Stimulated activated memory B cell treated with anti-CD40 and anti-IgM and Interleukin-4, amounts not matched to agents 10 μg/mL and 1 μg/mL and 100 μg/mL, for 72 hours (primary cell): ENCODE measurements around the gene CRKL.

ENCODE experiments used
- ATAC-seq: fragments of 150-1000 bp; cut with Tn5 transposase; 2 replicates; pipeline ENCODE4 v1.10.0; 2021
- H3K27ac Mint-ChIP-seq: one replicate; pipeline ENCODE4 v1.8.0; 2022; ENCODE audit warnings: mild to moderate bottlenecking, mixed read lengths
- H3K27me3 Mint-ChIP-seq: one replicate; pipeline ENCODE4 v1.8.0; 2022; ENCODE audit warnings: mixed read lengths
- H3K36me3 Mint-ChIP-seq: one replicate; pipeline ENCODE4 v1.8.0; 2022; ENCODE audit warnings: mixed read lengths
- H3K4me1 Mint-ChIP-seq: one replicate; pipeline ENCODE4 v1.8.0; 2022; ENCODE audit warnings: mixed read lengths
- H3K4me3 Mint-ChIP-seq: one replicate; pipeline ENCODE4 v1.8.0; 2022; ENCODE audit warnings: mild to moderate bottlenecking, moderate library complexity, mixed read lengths
- H3K9me3 Mint-ChIP-seq: one replicate; pipeline ENCODE4 v1.8.0; 2022; ENCODE audit warnings: mixed read lengths

CRKL gene

GRCh38 chr22:20916916-20917810 is at the start of gene CRKL:
TSS of gene CRKL (plus strand) at chr22:20917407. CDS start at chr22:20917935, 528 bp downstream.
- peaks cover 55% of the 10 kb centered on the region for H3K4me1 Mint-ChIP-seq
- no peaks in the 10 kb centered on the region for H3K9me3 Mint-ChIP-seq
- peak within 1 kb of the TSS; percentile 77 for H3K27ac Mint-ChIP-seq
- H3K27me3 Mint-ChIP-seq = no peaks in the 10 kb centered on the region
- peak within 1 kb of the TSS; percentile 94 for H3K4me3 Mint-ChIP-seq
- ATAC-seq = peak; percentile 100
- H3K36me3 Mint-ChIP-seq = peaks cover 12% of the 10 kb centered on the region

- Mint-ChIP-seq H3K27me3 (no peaks in the 10 kb centered on the region), H3K36me3 (peaks cover 20% of the 10 kb centered on the region), H3K27ac (no peak overlapping the region), H3K4me1 (peaks cover 11% of the 10 kb centered on the region), H3K4me3 (no peak overlapping the region), H3K9me3 (no peaks in the 10 kb centered on the region)
- no peak for ATAC-seq
Measured at GRCh38 chr22:20868025-20868962, 48.9 kb upstream of the CRKL start.

- ATAC-seq = no peak
- no peak overlapping the region for H3K27ac Mint-ChIP-seq
- peaks cover 16% of the 10 kb centered on the region for H3K36me3 Mint-ChIP-seq
- no peaks in the 10 kb centered on the region for H3K9me3 Mint-ChIP-seq
- no peak overlapping the region for H3K4me3 Mint-ChIP-seq
- H3K27me3 Mint-ChIP-seq = no peaks in the 10 kb centered on the region
- H3K4me1 Mint-ChIP-seq = peaks cover 6% of the 10 kb centered on the region
Measured at GRCh38 chr22:20869234-20869633, 48.0 kb upstream of the CRKL start.

- peaks cover 28% of the 10 kb centered on the region for H3K36me3 Mint-ChIP-seq
- no peaks in the 10 kb centered on the region for H3K4me1 Mint-ChIP-seq
- ATAC-seq = no peak
- H3K4me3 Mint-ChIP-seq = no peak overlapping the region
- no peaks in the 10 kb centered on the region for H3K27me3 Mint-ChIP-seq
- no peaks in the 10 kb centered on the region for H3K9me3 Mint-ChIP-seq
- H3K27ac Mint-ChIP-seq = no peak overlapping the region
Measured at GRCh38 chr22:20873214-20873613, 44.0 kb upstream of the CRKL start.

- H3K9me3 Mint-ChIP-seq = no peaks in the 10 kb centered on the region
- no peaks in the 10 kb centered on the region for H3K4me1 Mint-ChIP-seq
- no peak overlapping the region for H3K27ac Mint-ChIP-seq
- H3K27me3 Mint-ChIP-seq = no peaks in the 10 kb centered on the region
- peaks cover 29% of the 10 kb centered on the region for H3K36me3 Mint-ChIP-seq
- no peak for ATAC-seq
- H3K4me3 Mint-ChIP-seq = no peak overlapping the region
Measured at GRCh38 chr22:20875296-20875695, 41.9 kb upstream of the CRKL start.

GRCh38 chr22:20877715-20878114 is 39.5 kb upstream of the CRKL start:
- Mint-ChIP-seq H3K36me3 (peaks cover 40% of the 10 kb centered on the region), H3K4me1 (no peaks in the 10 kb centered on the region), H3K27ac (no peak overlapping the region), H3K27me3 (no peaks in the 10 kb centered on the region), H3K9me3 (no peaks in the 10 kb centered on the region), H3K4me3 (no peak overlapping the region)
- no peak for ATAC-seq

GRCh38 chr22:20881231-20881630 is 36.0 kb upstream of the CRKL start:
- no peak for ATAC-seq
- Mint-ChIP-seq H3K27ac (no peak overlapping the region), H3K36me3 (peaks cover 48% of the 10 kb centered on the region), H3K27me3 (no peaks in the 10 kb centered on the region), H3K4me3 (no peak overlapping the region), H3K4me1 (no peaks in the 10 kb centered on the region), H3K9me3 (no peaks in the 10 kb centered on the region)

GRCh38 chr22:20881869-20882815 is 35.1 kb upstream of the CRKL start:
- H3K36me3 Mint-ChIP-seq = peaks cover 44% of the 10 kb centered on the region
- no peak for ATAC-seq
- no peaks in the 10 kb centered on the region for H3K4me1 Mint-ChIP-seq
- H3K9me3 Mint-ChIP-seq = no peaks in the 10 kb centered on the region
- H3K27ac Mint-ChIP-seq = no peak overlapping the region
- H3K4me3 Mint-ChIP-seq = no peak overlapping the region
- H3K27me3 Mint-ChIP-seq = no peaks in the 10 kb centered on the region

GRCh38 chr22:20882855-20883254 is 34.4 kb upstream of the CRKL start:
- Mint-ChIP-seq H3K4me3 (no peak overlapping the region), H3K36me3 (peaks cover 52% of the 10 kb centered on the region), H3K27ac (no peak overlapping the region), H3K27me3 (no peaks in the 10 kb centered on the region), H3K4me1 (no peaks in the 10 kb centered on the region), H3K9me3 (no peaks in the 10 kb centered on the region)
- no peak for ATAC-seq

GRCh38 chr22:20884454-20884853 is 32.8 kb upstream of the CRKL start:
- no peaks in the 10 kb centered on the region for H3K27me3 Mint-ChIP-seq
- no peaks in the 10 kb centered on the region for H3K9me3 Mint-ChIP-seq
- H3K4me3 Mint-ChIP-seq = no peak overlapping the region
- ATAC-seq = no peak
- no peaks in the 10 kb centered on the region for H3K4me1 Mint-ChIP-seq
- peaks cover 58% of the 10 kb centered on the region for H3K36me3 Mint-ChIP-seq
- H3K27ac Mint-ChIP-seq = no peak overlapping the region

- H3K9me3 Mint-ChIP-seq = no peaks in the 10 kb centered on the region
Measured at GRCh38 chr22:20885017-20885556, 32.1 kb upstream of the CRKL start.

GRCh38 chr22:20885557-20886323 is 31.5 kb upstream of the CRKL start:
- ATAC-seq = peak; percentile 67
- no peaks in the 10 kb centered on the region for H3K27me3 Mint-ChIP-seq
- H3K36me3 Mint-ChIP-seq = peaks cover 67% of the 10 kb centered on the region
- H3K4me1 Mint-ChIP-seq = no peaks in the 10 kb centered on the region
- H3K27ac Mint-ChIP-seq = no peak overlapping the region
- no peaks in the 10 kb centered on the region for H3K9me3 Mint-ChIP-seq
- H3K4me3 Mint-ChIP-seq = no peak overlapping the region

More at GRCh38 chr22:20885017-20885556, 32.1 kb upstream of the CRKL start:
- H3K27me3 Mint-ChIP-seq = no peaks in the 10 kb centered on the region
- H3K4me3 Mint-ChIP-seq = no peak overlapping the region
- ATAC-seq = no peak
- peaks cover 64% of the 10 kb centered on the region for H3K36me3 Mint-ChIP-seq
- H3K27ac Mint-ChIP-seq = no peak overlapping the region
- H3K4me1 Mint-ChIP-seq = no peaks in the 10 kb centered on the region

- Mint-ChIP-seq H3K27ac (no peak overlapping the region), H3K4me3 (no peak overlapping the region), H3K36me3 (peaks cover 59% of the 10 kb centered on the region), H3K9me3 (no peaks in the 10 kb centered on the region), H3K4me1 (no peaks in the 10 kb centered on the region), H3K27me3 (no peaks in the 10 kb centered on the region)
- ATAC-seq = no peak
Measured at GRCh38 chr22:20887375-20887774, 29.8 kb upstream of the CRKL start.
